NCI-H1436 treated with DMSO at 0.1 percent for 48 hours (cell line): ENCODE results near the gene MAST3.

Source experiments
- DNase-seq: peaks from one replicate; lab custom pipeline; 2025; lab: John Stamatoyannopoulos, UW

MAST3 gene

GRCh38 chr19:18190278-18190677 lies 92.7 kb downstream of the MAST3 start:
- no peak for DNase-seq

- no peak for DNase-seq
Observed at GRCh38 chr19:18191640-18192062, 94.1 kb downstream of the MAST3 start.

GRCh38 chr19:18192673-18193387 lies 95.3 kb downstream of the MAST3 start, which contains the start of gene MPV17L2:
MPV17L2 (plus strand) TSS chr19:18193218; CDS start chr19:18193282, 64 bp downstream.
- peak; percentile 99 for DNase-seq

GRCh38 chr19:18193388-18194180 lies 96.0 kb downstream of the MAST3 start:
- DNase-seq = no peak

- DNase-seq = no peak
Observed at GRCh38 chr19:18194181-18194530, 96.6 kb downstream of the MAST3 start.

GRCh38 chr19:18194554-18195238 lies 97.1 kb downstream of the MAST3 start:
- no peak for DNase-seq

GRCh38 chr19:18196511-18196845 lies 98.9 kb downstream of the MAST3 start:
- DNase-seq = no peak

GRCh38 chr19:18197306-18197705 lies 99.7 kb downstream of the MAST3 start:
- no peak for DNase-seq

- DNase-seq = no peak
Observed at GRCh38 chr19:18197941-18198340, 100.4 kb downstream of the MAST3 start.

GRCh38 chr19:18198374-18198773 lies 100.8 kb downstream of the MAST3 start:
- no peak for DNase-seq
